ENCODE measurements around the gene MCF2. TPM values are rescaled to one million over a fixed set of nuclear protein-coding genes. Genes with fewer than 3 reads are reported as not detected.

Gene MCF2
- total RNA-seq, 1 donor from 2014 or later, result 0.17 TPM

DNA sequence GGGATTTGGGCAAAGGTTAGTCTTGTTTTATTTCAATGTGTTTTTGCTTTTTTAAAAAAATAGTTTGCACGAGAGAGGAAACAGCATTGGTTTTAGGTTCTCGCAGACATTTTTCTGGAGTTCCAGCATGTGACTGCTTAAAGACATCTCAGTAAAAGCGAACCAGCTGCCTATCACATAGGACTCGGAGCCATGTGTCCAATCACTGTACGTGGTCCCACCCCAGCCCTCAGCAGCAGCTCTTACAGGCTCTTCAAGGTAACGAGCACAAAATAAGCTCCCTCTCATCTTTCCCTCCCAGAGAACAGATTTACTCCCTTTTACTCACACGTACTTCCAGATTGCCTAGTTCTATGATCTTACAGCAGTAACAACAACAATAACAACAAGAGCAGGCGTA is 68.7 kb downstream of the MCF2 start:
- DNase-seq (ENCODE audit: low read depth), result no peak
- TF ChIP-seq, protein P1, sequence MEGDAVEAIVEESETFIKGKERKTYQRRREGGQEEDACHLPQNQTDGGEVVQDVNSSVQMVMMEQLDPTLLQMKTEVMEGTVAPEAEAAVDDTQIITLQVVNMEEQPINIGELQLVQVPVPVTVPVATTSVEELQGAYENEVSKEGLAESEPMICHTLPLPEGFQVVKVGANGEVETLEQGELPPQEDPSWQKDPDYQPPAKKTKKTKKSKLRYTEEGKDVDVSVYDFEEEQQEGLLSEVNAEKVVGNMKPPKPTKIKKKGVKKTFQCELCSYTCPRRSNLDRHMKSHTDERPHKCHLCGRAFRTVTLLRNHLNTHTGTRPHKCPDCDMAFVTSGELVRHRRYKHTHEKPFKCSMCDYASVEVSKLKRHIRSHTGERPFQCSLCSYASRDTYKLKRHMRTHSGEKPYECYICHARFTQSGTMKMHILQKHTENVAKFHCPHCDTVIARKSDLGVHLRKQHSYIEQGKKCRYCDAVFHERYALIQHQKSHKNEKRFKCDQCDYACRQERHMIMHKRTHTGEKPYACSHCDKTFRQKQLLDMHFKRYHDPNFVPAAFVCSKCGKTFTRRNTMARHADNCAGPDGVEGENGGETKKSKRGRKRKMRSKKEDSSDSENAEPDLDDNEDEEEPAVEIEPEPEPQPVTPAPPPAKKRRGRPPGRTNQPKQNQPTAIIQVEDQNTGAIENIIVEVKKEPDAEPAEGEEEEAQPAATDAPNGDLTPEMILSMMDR (conservative IDR thresholded peaks at IDR 0.05; ENCODE audit: low read depth, low read length), result no peak
- no peak overlapping the region for H3K4me3 ChIP-seq (ENCODE audit: low read depth, low read length)

DNA sequence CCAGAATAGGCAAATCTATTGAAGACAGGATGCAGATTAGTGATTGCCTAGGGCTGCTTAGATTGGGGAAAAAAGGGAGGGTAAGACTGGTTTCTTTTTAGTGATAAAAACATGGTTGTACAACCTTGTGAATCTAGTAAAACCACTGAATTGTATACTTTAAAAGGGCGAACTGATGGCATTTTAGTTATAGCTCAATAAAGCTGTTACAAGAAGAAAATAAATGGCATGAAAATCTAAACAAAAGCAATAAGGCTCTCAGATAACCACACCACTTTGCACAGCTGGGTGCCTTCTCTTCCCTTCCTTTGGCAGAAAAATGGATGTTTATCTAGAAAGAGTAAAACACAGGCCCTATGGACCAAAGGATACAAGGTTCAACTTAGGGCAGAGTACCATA is 107.9 kb downstream of the MCF2 start:
- H3K4me3 ChIP-seq (ENCODE audit: low read depth, low read length), result no peak overlapping the region
- DNase-seq (ENCODE audit: low read depth), result no peak
- TF ChIP-seq, protein P1 (conservative IDR thresholded peaks at IDR 0.05; ENCODE audit: low read depth, low read length), result no peak

DNA sequence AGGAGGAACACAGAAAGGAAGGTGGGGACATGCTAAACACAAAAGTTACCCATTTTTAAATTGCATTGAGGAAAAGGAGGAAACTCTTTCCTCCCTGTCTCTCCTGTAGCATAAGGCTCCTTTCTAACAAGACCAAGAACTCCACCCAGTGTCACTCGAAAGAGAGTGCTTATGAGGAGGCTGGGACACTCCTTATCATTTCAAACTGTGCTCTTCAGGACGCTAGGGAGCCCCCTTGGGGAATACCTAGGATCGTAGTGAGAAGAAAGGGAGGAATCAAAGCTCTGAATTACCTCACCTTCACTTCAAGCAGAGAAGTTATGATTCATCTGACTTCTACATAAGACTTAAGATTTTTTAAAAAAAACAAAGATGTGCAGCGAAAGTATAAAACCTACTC is 111.9 kb downstream of the MCF2 start:
- TF ChIP-seq, protein P1 (conservative IDR thresholded peaks at IDR 0.05; ENCODE audit: low read depth, low read length), result no peak
- H3K4me3 ChIP-seq (ENCODE audit: low read depth, low read length), result no peak overlapping the region
- no peak for DNase-seq (ENCODE audit: low read depth)

DNA sequence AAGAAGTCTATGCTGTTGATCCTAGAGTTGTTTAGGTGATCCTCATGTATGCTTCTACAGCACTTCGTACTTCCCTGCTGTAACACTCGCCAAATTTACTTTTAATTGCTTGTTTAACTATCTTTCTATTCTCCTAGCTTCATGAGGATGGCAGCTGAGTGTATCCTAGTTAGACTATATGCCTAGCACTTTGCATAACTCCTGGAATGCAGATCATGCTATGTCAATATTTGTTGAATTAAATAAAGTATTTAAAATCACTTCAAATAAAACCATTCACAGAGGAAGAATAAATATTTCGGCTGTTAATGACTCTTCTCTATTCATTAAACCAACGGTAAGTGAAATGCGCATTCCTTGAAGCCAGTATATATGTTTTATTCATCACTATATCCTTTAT is 122.4 kb downstream of the MCF2 start:
- TF ChIP-seq, protein P1 (conservative IDR thresholded peaks at IDR 0.05; ENCODE audit: low read depth, low read length), result no peak
- no peak overlapping the region for H3K4me3 ChIP-seq (ENCODE audit: low read depth, low read length)
- no peak for DNase-seq (ENCODE audit: low read depth)

DNA sequence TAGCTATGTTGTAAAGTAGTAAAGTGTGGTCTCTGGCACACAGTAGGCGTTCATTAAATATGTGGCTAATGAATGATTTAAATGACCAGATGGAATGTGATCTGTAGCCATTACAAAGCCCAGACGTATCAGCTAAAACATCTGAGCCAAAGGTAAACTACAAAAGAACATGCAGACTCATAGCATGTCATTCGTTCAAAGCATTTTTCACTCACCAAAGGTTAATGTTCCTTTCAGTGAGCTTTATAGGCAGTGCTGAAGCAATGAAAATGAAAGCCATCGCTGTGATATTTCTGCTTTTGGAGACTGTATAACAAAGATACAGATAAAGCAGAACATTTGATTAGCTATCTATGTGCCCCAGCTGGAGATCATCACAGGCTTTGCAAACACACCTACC is 126.9 kb downstream of the MCF2 start:
- H3K4me3 ChIP-seq (ENCODE audit: low read depth, low read length), result no peak overlapping the region
- TF ChIP-seq, protein P1 (conservative IDR thresholded peaks at IDR 0.05; ENCODE audit: low read depth, low read length), result no peak
- no peak for DNase-seq (ENCODE audit: low read depth)

DNA sequence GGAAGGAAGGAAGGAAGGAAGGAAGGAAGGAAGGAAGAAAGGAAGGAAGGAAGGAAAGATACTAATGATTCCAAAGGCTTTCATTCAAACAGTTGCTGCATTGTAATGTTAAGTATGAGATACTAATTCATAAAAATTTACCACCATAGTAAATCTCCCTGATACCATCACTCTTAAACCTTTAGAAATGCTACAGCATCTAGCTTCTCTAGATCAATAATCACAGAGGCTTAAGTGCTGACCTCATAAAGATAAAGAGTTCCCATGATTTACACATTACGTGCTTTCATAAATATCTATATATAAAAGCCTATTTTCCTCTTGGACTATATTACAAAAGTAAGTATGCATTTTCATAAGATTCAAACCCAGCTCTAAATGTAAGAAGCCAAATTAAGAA is 141.0 kb downstream of the MCF2 start:
- DNase-seq (ENCODE audit: low read depth), result no peak
- TF ChIP-seq, protein P1 (conservative IDR thresholded peaks at IDR 0.05; ENCODE audit: low read depth, low read length), result no peak
- H3K4me3 ChIP-seq (ENCODE audit: low read depth, low read length), result no peak overlapping the region

DNA sequence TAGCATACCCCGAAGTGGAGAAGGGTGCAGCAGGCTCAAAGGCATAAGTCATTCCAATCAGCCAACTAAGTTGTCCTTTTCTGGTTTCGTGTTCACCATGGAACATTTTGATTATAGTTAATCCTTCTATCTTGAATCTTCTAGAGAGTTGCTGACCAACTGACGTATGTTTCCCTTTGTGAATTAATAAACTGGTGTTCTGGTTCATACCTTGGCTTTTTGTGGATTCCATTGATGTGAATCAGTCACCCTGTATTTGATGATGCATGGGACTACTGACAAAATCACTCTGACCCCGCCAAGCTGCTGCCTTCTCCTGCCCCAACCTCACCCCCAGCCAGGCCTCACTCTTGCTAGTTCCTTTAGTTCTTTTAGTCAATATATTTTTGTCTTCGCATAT is 144.7 kb downstream of the MCF2 start:
- TF ChIP-seq, protein P1 (conservative IDR thresholded peaks at IDR 0.05; ENCODE audit: low read depth, low read length), result no peak
- no peak overlapping the region for H3K4me3 ChIP-seq (ENCODE audit: low read depth, low read length)
- no peak for DNase-seq (ENCODE audit: low read depth)

All from epithelial cell of proximal tubule (primary cell).